Testis (tissue), 2 donors: ENCODE measurements around the gene ZDHHC7.

ENCODE experiments used
- CTCF ChIP-seq, 3 experiments: fragments of 450-650 bp in 2 of 3; fragments of 200-600 bp in 1 of 3; sonication (generic) in 1 of 3; IDR thresholded peaks; one replicate each; pipeline ENCODE4 v1.5.1; 2016 to 2019; ENCODE audit warnings: antibody characterized with exemption in 3 of 3, mild to moderate bottlenecking in 2 of 3, moderate library complexity in 1 of 3
- POLR2A ChIP-seq: fragments of 450-650 bp; IDR thresholded peaks from one replicate; pipeline ENCODE4 v1.6.1; 2017; ENCODE audit warnings: antibody characterized with exemption, mild to moderate bottlenecking, moderate library complexity

GRCh38 chr16:85056211-85056748, 44.9 kb upstream of the ZDHHC7 start:
- TF ChIP-seq CTCF (IDR thresholded peaks at IDR 0.05) (no peak), POLR2A (no peak)
